C4-2B (cell line): Measurements from ENCODE around the gene TP53I3.

Experiments used
- CTCF ChIP-seq: fragments of 450-650 bp; conservative IDR thresholded peaks from 2 replicates; pipeline ENCODE4 v1.5.1; 2017; ENCODE audit warnings: mild to moderate bottlenecking
- ZFX ChIP-seq: fragments of 450-650 bp; IDR thresholded peaks from 2 replicates; pipeline ENCODE4 v1.6.1; 2017

GRCh38 chr2:24121469-24121868 is 36.8 kb upstream of the TP53I3 start:
- no peak for TF ChIP-seq CTCF
- TF ChIP-seq ZFX = no peak
